ENCODE measurements around the gene COL13A1.

- no peak for TF ChIP-seq NFRKB (IDR thresholded peaks at IDR 0.05)
- TF ChIP-seq FOXM1 (IDR thresholded peaks at IDR 0.05; ENCODE audit: borderline replicate concordance), result no peak
- no peak for TF ChIP-seq SUZ12 (IDR thresholded peaks at IDR 0.05)
Observed at GRCh38 chr10:69941730-69942129, 140.0 kb downstream of the COL13A1 start.

Measured in HEK293T (cell line).